Cardiac fibroblast (primary cell): ENCODE results near the gene CDC42EP4.
A peak's percentile ranks its signal among the peaks of the same experiment; 100 is the strongest.

ENCODE experiments used
- DNase-seq, 2 donors: peaks; one replicate each; pipeline versions ENCODE4 v3.0.0 to v3.0.0-alpha.2; 2010; ENCODE audit warnings: low read depth in 2 of 2
- H3K4me3 ChIP-seq, 2 donors: replicated peaks in 1 of 2; 1 replicate in 1 of 2; 2 replicates in 1 of 2; pipeline ENCODE4 v1.5.1; 2011; ENCODE audit warnings: low read depth in 2 of 2, low read length in 2 of 2, mild to moderate bottlenecking in 2 of 2, moderate library complexity in 1 of 2
- TF ChIP-seq, protein P1 (sequence below): IDR thresholded peaks from one replicate; pipeline ENCODE4 v1.5.1; 2011; ENCODE audit warnings: low read depth, mild to moderate bottlenecking, low read length, inconsistent platforms

Gene CDC42EP4

DNA sequence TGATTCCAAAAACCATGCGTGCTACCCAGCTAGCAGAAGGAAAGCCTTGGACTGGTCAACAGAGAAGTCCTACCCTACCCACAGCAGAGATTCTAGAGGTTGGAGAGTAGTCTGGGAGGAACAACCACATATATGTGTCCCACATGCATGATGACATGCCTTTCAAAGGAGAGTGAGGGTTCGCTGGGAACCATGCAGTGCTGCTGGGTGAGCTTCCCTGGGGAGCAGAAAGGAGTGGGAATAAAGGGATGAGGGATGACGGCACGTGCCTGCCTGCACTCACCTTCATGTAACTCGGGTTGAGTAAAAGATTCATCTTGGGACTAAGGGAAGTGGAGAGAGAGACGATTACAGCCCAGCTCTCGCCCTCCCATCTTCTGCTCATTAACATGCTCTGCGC is 59.9 kb downstream of the CDC42EP4 start:
- H3K4me3 ChIP-seq: no peak overlapping the region
- TF ChIP-seq, protein P1, sequence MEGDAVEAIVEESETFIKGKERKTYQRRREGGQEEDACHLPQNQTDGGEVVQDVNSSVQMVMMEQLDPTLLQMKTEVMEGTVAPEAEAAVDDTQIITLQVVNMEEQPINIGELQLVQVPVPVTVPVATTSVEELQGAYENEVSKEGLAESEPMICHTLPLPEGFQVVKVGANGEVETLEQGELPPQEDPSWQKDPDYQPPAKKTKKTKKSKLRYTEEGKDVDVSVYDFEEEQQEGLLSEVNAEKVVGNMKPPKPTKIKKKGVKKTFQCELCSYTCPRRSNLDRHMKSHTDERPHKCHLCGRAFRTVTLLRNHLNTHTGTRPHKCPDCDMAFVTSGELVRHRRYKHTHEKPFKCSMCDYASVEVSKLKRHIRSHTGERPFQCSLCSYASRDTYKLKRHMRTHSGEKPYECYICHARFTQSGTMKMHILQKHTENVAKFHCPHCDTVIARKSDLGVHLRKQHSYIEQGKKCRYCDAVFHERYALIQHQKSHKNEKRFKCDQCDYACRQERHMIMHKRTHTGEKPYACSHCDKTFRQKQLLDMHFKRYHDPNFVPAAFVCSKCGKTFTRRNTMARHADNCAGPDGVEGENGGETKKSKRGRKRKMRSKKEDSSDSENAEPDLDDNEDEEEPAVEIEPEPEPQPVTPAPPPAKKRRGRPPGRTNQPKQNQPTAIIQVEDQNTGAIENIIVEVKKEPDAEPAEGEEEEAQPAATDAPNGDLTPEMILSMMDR: no peak
- no peak for DNase-seq

DNA sequence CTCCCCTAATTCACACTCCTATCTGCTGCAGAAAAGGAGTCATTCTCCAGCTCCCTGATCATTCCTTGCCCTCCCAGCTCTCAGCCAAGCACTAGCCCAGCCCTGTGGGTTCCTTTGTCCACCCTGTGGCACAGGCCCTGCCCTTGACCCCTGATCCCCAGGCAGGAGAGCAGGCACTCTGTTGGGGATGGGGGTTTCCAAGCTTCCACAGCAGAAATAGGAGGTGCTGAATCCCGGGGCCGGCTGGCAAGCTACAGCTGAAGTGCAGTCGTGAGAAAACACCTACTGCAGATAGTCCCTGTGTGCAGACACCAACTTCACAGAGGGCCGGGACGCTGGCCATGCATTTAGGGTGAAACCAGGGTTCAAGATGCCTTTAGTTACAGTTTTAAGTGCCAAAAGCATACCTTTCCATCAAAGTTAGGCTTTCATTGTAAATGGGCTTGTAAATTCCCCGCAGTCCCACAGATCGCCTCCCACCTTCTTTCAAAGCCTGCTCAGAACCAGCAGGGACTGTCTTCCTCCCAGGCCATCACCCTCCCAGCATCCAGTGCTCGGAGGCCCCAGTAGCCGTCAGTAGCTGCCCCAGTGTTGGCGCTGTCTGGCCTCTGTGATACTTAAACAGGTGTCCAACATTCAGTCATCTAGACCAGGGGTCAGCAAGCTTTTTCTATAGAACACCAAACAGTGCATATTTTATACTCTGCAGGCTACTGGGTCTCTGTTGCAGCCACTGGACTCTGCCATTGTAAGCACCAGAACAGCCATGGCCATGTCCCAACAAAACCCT is 60.8 kb downstream of the CDC42EP4 start:
- no peak for DNase-seq
- H3K4me3 ChIP-seq: no peak overlapping the region
- TF ChIP-seq, protein P1: no peak

DNA sequence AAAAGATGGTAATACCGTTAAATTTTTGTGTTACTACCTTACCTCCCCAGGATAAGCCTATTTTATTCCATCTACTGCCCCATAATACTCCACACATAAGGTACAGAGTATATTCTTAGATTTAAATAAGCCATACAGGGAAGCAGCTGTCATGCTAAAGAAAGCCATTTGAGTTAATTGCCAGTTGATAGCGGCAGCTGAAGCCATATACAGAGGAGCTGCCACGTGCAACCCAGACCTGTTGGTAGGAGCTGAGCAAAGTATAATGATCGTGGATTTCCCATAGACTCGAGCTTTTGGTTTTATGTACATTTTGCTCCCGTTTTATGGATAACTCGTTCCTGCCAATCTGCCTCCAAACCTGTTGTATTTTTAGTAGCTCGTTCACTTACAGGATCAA is 62.1 kb downstream of the CDC42EP4 start:
- no peak overlapping the region for H3K4me3 ChIP-seq
- DNase-seq: no peak
- TF ChIP-seq, protein P1: no peak

DNA sequence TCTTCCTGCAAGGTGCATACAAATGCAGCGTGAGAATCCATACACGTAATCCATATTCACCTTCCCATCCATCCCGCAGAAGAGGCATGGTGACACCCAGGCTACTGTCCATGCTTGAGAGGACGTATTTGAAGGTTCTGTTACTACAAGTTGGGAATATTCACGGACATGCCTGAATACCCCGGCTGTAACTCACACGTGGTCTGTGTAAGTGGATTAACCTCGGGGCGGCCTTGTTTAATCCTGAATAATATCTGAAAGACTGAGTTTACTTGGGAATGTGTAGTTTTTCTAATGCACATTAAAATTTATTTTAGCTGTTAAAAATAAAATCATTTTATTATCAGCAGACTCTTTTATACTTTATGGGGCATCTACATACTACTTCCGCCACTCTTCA is 63.3 kb downstream of the CDC42EP4 start:
- no peak for DNase-seq
- no peak overlapping the region for H3K4me3 ChIP-seq
- TF ChIP-seq, protein P1: no peak

DNA sequence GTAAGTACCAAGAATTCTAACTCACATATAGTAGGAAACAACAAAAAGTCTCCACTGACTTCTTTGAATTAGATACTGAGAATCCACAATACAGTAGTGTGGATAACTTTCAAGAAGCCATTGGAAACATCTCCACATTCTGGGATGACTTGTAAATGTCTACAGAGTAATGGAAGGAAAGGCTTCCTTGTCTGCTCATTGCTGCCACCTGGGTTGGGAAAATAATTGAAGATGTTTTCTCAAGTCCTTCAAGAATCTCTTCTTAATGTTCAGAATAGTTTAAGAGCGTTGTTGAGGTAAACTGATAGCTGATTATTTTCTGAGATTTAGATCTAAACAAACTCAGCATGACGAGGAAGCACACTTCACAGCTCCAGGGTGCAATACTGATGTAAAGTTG is 64.1 kb downstream of the CDC42EP4 start:
- H3K4me3 ChIP-seq: no peak overlapping the region
- peak; percentile 29 to 46 for DNase-seq
- TF ChIP-seq, protein P1: no peak

DNA sequence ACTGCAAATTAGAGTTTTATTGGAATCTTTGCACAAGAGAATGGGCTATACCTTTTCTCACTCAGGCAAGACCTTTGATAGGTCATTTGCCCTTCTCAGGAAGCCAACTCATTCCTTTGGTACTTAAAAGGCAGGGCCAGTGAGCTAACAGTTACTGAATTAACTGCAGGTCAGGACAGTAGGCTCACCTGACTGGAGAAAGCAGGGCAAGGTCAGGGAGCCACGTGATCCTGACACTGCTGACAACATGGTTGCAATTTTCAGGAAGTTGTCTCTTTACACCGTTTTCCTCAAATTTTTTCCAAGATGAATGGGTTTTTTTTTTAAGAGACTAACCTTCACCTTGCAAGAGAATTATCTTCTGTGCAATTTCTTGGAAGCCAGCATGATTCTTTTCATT is 71.2 kb downstream of the CDC42EP4 start:
- TF ChIP-seq, protein P1: no peak
- no peak overlapping the region for H3K4me3 ChIP-seq
- DNase-seq: no peak

DNA sequence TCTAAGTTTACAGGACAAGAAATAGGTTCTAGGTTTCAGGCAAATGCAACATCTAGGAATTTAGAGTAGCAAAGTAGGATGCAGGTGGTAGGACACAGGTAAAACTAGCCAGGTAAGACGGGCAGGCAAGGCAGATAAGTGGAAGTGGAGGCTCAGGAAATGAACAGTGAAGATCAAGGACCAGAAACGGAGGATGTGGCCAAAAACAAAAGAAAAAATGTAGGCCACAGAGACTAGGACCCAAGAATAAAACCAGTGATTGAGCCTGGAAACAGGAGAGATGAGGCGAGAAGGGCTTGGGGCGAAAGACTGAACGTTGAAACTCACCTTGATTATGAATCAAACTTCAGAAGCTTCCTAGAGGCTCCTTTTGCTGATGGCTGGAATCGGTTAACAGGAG is 74.1 kb downstream of the CDC42EP4 start:
- TF ChIP-seq, protein P1: no peak
- no peak overlapping the region for H3K4me3 ChIP-seq
- DNase-seq: no peak
